Measurements from ENCODE around the gene FTCD. TPM values are rescaled to one million over a fixed set of nuclear protein-coding genes. Genes with fewer than 3 reads are reported as not detected.

Gene FTCD
- total and polyA plus RNA-seq, 3 donors from 2014 or later = 49.2 to 63.5 (median 50.5) TPM

DNA sequence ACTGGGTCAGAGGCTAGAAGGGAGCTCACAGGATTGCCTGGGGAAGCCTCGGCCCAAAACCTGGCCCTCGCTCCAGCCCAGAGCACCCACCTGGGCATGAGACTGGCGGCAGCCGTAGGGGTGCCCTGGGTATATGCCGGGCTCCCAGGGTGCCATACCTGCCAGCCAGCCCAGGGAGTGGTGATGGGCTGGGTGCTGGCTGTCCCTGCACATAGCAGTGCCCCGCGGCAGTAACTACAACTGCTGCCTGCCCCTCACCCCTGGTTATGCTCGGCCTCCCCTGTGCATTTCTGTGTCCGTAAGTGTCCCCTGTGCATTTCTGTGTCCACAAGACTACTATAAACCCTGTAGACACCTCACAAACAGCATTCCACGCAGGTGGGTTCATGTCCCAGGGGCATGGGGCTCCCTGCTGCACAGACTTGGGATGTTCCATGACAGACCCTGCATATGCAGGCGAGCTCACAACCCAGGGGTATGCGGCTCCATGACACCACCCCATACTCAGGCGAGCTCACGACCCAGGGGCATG, 34.6 kb upstream of the FTCD start:
- Histone ChIP-seq H3K9me3 (no peaks in the 10 kb centered on the region), H3K27ac (peak overlapping the region; percentile 77 to 81), H3K27me3 (no peaks in the 10 kb centered on the region), H3K36me3 (ENCODE audit: low read depth, missing control alignments) (no peaks in the 10 kb centered on the region), H3K4me1 (peaks cover 33% of the 10 kb centered on the region), H3K4me3 (no peak overlapping the region)
- 92 to 94% methylated on average over 9 to 14 of the region's 14 CpGs for WGBS, 2 donors
- intact Hi-C loops (cut with DNase I; ENCODE audit: low total_unique reads) = no loop called here
- TF ChIP-seq POLR2A (IDR thresholded peaks at IDR 0.05) = no peak
- TF ChIP-seq, protein P1, sequence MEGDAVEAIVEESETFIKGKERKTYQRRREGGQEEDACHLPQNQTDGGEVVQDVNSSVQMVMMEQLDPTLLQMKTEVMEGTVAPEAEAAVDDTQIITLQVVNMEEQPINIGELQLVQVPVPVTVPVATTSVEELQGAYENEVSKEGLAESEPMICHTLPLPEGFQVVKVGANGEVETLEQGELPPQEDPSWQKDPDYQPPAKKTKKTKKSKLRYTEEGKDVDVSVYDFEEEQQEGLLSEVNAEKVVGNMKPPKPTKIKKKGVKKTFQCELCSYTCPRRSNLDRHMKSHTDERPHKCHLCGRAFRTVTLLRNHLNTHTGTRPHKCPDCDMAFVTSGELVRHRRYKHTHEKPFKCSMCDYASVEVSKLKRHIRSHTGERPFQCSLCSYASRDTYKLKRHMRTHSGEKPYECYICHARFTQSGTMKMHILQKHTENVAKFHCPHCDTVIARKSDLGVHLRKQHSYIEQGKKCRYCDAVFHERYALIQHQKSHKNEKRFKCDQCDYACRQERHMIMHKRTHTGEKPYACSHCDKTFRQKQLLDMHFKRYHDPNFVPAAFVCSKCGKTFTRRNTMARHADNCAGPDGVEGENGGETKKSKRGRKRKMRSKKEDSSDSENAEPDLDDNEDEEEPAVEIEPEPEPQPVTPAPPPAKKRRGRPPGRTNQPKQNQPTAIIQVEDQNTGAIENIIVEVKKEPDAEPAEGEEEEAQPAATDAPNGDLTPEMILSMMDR (IDR thresholded peaks at IDR 0.05) = no peak
- peak; percentile 12 for DNase-seq

- Histone ChIP-seq H3K9me3 (no peaks in the 10 kb centered on the region), H3K36me3 (ENCODE audit: low read depth, missing control alignments) (no peaks in the 10 kb centered on the region), H3K4me3 (no peak overlapping the region), H3K27me3 (no peaks in the 10 kb centered on the region), H3K27ac (peak overlapping the region; percentile 77 to 81), H3K4me1 (peaks cover 33% of the 10 kb centered on the region)
- WGBS, 2 donors = 52 to 65% methylated on average over 8 to 9 of the region's 9 CpGs
- TF ChIP-seq, protein P1 (IDR thresholded peaks at IDR 0.05) = no peak
- TF ChIP-seq POLR2A (IDR thresholded peaks at IDR 0.05) = no peak
- intact Hi-C loops (cut with DNase I; ENCODE audit: low total_unique reads) = no loop called here
- DNase-seq = peak; percentile 34
These were observed 34.0 kb upstream of the FTCD start for GRCh38 chr21:46189213-46189958.

DNA sequence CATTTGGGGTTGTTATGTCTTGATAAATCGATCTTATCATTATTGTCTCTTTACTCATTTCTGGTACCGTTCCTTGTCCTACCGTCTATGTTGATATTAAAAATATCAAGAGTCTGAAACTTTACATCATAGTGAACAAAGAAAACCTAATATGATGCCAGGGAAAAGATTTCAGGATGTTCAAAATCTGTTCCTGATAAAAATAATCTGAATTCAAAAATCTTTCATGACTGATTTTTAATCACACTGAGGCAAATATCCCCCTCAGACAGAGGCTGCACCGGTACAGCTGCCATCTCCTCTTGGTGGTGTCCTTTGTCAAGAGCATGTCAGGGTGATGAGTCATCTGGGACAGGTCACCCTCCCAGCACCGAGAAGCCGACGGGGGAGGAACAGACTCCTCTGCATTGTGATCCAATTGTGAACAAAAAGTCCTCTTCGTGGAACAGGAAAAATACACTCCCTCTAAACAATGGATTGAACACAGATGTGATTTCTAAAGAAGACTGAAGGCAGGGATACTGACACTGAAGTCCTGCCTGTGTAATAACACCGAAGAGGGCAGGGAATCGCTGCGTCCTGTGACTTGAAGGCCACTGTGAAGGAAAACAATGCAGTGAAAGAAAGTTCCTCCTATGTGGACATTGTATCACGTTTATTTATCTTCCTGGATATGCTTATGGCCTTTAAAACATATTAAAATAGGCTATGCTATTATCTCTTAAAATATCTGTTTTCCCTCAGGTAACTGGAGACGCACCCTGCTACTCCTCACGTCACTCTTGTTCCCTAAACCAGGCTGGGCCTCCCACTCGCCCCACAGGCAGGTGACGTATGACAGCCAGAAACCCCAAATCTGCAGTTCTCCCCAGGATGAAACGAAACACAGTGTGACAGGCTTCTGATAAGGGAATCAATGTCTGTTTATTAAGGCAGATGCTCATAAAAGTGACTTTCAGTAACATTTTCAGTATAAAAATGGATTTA, 33.1 kb upstream of the FTCD start:
- intact Hi-C loops (cut with DNase I; ENCODE audit: low total_unique reads) = no loop called here
- peaks cover 37% of the 10 kb centered on the region for H3K4me1 ChIP-seq
- no peaks in the 10 kb centered on the region for H3K36me3 ChIP-seq (ENCODE audit: low read depth, missing control alignments)
- DNase-seq = peak; percentile 81
- H3K9me3 ChIP-seq = no peaks in the 10 kb centered on the region
- H3K27me3 ChIP-seq = no peaks in the 10 kb centered on the region
- peak overlapping the region; percentile 77 to 81 for H3K27ac ChIP-seq
- H3K4me3 ChIP-seq = no peak overlapping the region
- 28 to 47% methylated on average over 17 of the region's 17 CpGs for WGBS, 2 donors
- TF ChIP-seq, protein P1 (IDR thresholded peaks at IDR 0.05) = no peak
- TF ChIP-seq POLR2A (IDR thresholded peaks at IDR 0.05) = no peak

DNA sequence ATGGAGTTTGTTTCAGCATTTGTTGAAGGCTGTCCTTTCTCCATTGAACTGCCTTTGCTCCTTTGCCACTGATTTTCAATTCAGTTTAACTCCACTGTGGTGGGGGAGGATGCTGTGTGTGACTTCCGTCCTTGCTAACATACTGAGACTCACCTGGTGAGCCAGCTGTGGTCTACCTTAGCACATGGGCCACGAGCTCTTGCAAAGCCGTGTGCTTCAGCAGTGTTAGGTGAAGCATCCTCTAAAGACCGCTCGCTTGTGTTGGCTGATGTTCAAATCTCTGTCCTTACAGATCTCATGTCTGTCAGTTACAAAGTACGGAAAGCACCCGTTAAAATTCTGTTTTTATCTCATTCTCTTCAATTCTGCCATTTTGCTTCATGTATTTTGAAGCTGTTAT, 32.4 kb upstream of the FTCD start:
- peak overlapping the region; percentile 77 to 81 for H3K27ac ChIP-seq
- H3K36me3 ChIP-seq (ENCODE audit: low read depth, missing control alignments) = no peaks in the 10 kb centered on the region
- WGBS, 2 donors = 65 to 82% methylated on average over 7 of the region's 7 CpGs
- no peak overlapping the region for H3K4me3 ChIP-seq
- intact Hi-C loops (cut with DNase I; ENCODE audit: low total_unique reads) = no loop called here
- peaks cover 41% of the 10 kb centered on the region for H3K4me1 ChIP-seq
- no peaks in the 10 kb centered on the region for H3K27me3 ChIP-seq
- TF ChIP-seq POLR2A (IDR thresholded peaks at IDR 0.05) = no peak
- TF ChIP-seq, protein P1 (IDR thresholded peaks at IDR 0.05) = no peak
- H3K9me3 ChIP-seq = no peaks in the 10 kb centered on the region
- DNase-seq = no peak
